GM12865 (cell line): ENCODE measurements around the gene FBXW7.

Experiments used
- DNase-seq: peaks from one replicate; pipeline ENCODE4 v3.0.0; 2010; ENCODE audit warnings: low read depth
- H3K4me3 ChIP-seq: 2 replicates; pipeline ENCODE4 v1.5.1; 2011; ENCODE audit warnings: mild to moderate bottlenecking, low read depth, low read length, control low read depth
- TF ChIP-seq, protein P1 (sequence below): IDR thresholded peaks from 2 replicates; pipeline ENCODE4 v1.5.1; 2011; ENCODE audit warnings: low read length, control low read depth, low read depth, inconsistent platforms; ENCODE audit not compliant: insufficient read depth; ENCODE audit errors: missing control alignments

Gene FBXW7

DNA sequence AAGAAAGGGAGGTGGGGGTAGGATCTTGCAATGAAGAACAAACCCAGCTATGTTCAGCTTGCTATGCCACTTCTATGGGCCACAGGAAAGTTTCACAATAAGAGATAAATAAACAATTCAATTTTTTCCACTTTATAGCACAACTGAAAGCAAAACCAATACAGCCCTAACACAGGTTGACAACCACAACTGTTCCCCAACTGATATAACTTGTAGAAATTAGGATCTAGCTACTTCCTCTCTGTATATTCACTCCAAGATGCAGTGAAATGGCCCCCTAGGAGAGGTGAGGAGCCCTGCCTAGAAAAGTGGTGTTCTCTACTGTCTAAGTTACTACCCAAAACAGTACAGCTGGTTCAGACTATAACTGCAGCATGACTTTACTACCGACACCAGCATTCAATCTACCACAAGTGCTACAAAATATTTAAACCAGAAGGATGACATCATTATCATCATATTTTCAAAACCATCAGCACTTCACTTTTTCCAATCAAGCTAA, 77.0 kb downstream of the FBXW7 start:
- TF ChIP-seq, protein P1, sequence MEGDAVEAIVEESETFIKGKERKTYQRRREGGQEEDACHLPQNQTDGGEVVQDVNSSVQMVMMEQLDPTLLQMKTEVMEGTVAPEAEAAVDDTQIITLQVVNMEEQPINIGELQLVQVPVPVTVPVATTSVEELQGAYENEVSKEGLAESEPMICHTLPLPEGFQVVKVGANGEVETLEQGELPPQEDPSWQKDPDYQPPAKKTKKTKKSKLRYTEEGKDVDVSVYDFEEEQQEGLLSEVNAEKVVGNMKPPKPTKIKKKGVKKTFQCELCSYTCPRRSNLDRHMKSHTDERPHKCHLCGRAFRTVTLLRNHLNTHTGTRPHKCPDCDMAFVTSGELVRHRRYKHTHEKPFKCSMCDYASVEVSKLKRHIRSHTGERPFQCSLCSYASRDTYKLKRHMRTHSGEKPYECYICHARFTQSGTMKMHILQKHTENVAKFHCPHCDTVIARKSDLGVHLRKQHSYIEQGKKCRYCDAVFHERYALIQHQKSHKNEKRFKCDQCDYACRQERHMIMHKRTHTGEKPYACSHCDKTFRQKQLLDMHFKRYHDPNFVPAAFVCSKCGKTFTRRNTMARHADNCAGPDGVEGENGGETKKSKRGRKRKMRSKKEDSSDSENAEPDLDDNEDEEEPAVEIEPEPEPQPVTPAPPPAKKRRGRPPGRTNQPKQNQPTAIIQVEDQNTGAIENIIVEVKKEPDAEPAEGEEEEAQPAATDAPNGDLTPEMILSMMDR = no peak

GRCh38 chr4:152456609-152457008, 79.3 kb downstream of the FBXW7 start:
- no peak for DNase-seq
- TF ChIP-seq, protein P1 = no peak

More for the DNA sequence above, 77.0 kb downstream of the FBXW7 start:
- H3K4me3 ChIP-seq = no peak overlapping the region
- DNase-seq = peak; percentile 35

DNA sequence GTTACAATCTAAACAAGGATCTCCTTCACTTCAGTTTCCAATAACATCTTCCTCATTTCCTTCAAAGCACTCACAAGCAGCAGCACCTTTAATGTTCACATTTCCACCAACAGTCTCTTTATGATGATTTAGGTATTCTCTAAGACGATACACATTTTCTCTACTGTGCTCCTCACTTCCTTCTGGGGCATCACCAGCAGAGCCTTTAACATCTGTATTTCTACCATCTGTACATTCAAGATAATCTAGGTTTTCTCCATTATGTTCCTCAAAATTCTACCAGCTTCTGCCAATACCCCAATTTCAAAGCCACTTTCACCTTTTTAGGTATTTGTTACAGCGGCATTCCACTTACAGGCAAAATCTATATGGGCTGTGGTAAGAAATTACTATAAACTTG, 80.6 kb downstream of the FBXW7 start:
- DNase-seq = no peak
- TF ChIP-seq, protein P1 = no peak
- no peak overlapping the region for H3K4me3 ChIP-seq

More at GRCh38 chr4:152456609-152457008, 79.3 kb downstream of the FBXW7 start:
- H3K4me3 ChIP-seq = no peak overlapping the region

DNA sequence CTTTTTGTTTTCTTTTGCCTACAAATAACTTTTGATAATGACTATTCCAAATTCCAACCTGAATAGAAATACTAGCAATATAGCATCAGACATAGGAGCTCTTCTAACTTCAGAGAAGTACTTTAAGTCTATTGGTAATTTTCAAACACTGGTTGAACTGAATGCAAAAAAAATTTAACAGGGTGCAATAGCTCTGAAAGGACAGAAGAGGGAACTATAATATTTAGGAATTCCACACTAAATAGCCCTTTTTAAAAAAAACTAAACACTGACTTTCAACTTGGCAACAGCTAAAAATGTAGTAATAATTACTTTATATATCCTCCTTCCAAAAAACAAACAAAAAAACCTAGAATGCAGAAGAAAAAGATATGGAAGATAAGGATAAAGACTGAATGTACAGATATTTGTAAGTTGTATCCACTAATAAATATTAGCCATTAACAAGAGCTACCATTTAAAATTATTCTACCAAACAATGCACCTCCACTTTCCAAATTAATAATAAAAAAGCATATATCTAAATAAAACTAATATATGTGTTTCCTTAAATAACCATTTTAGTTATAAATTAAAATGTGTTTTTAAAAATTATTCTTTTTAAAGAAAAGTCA, 81.4 kb downstream of the FBXW7 start:
- TF ChIP-seq, protein P1 = peak; percentile 36
- DNase-seq = no peak
- H3K4me3 ChIP-seq = no peak overlapping the region

DNA sequence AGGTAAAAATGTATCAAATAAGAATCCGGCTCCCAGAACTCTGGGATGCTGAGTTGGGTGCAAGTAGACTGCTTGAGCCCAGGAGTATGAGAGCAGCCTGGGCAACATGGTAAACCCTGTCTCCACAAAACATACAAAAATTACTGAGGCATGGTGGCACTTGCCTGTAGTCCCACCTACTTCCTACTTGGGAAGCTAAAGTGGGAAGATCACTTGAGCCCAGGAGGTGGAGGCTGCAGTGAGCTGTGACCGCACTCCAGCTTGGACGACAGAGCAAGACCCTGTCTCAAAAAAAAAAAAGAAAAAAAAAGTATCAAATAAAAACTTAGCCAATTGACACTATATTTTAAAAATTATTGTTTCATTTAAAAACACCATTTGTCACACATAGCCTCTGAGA, 84.4 kb downstream of the FBXW7 start:
- no peak overlapping the region for H3K4me3 ChIP-seq
- no peak for DNase-seq
- TF ChIP-seq, protein P1 = no peak

DNA sequence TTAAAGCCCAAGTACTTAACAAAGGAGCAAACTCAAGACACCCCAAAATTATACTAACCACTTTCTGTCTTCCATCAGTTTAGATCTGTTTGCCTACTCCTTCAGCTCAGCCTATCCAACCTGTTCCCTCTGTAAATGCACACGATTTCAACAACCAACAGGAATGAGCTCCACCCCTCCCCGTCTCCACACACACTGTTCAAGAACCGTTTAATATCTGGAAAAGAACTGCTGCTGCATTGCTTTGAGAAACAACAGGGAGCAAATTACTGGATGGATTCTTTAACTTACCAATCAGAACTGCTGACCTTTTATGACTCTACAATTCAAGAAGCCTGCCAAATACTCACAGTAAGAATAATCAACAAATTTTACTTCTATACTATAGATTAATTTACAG, 87.0 kb downstream of the FBXW7 start:
- no peak overlapping the region for H3K4me3 ChIP-seq
- TF ChIP-seq, protein P1 = no peak
- DNase-seq = no peak
